ENCODE results near the gene C11orf98. TPM values are rescaled to one million over a fixed set of nuclear protein-coding genes. Genes with fewer than 3 reads are reported as not detected.
"Not testable (repeated sequence)": the region's sequence is repeated elsewhere in the genome, so short reads cannot be mapped to it uniquely, and the experiment has no call there.

The C11orf98 gene
- total RNA-seq, 1 experiment from 2014 or later, result 154 TPM

- TF ChIP-seq RELA (CRISPR knock-in tag; IDR thresholded peaks at IDR 0.05; ENCODE audit: borderline replicate concordance) (no peak), ZNF281 (CRISPR knock-in tag; IDR thresholded peaks at IDR 0.05) (no peak)
Measured at GRCh38 chr11:62656796-62657429, 8.1 kb downstream of the C11orf98 start (continued).

- ATAC-seq, result no peak
- peaks cover 8% of the 10 kb centered on the region for H3K4me1 Mint-ChIP-seq
- H3K27ac Mint-ChIP-seq, result 0 out of 2 replicates have a peak overlapping the region, but pooled peaks have one; percentile 49
- no peaks in the 10 kb centered on the region for H3K9me3 Mint-ChIP-seq
- H3K36me3 Mint-ChIP-seq, result peaks cover 11% of the 10 kb centered on the region
- no peak for DNase-seq (ENCODE audit: low spot score)
- H3K4me3 Mint-ChIP-seq, result peak overlapping the region; percentile 27; the same call in 1 of the 2 replicates
- no peak for TF ChIP-seq NFATC4 (CRISPR knock-in tag; IDR thresholded peaks at IDR 0.05)
- 0 out of 2 replicates have a peak, but pooled peaks have one; percentile 34 for TF ChIP-seq ZNF121 (CRISPR knock-in tag; IDR thresholded peaks at IDR 0.05)
- no peaks in the 10 kb centered on the region for H3K27me3 Mint-ChIP-seq (ENCODE audit: low read depth)
- POLR2A ChIA-PET, result no interaction called here
- CTCF ChIA-PET, result interaction anchor here (0.7 kb wide), 1 partner anchor 1005 kb away, joined by 7 read pairs; no protein-coding TSS in a partner anchor
Measured at GRCh38 chr11:62654297-62654696, 10.7 kb downstream of the C11orf98 start.

GRCh38 chr11:62652161-62653006 is 12.6 kb downstream of the C11orf98 start:
- Mint-ChIP-seq H3K27me3 (ENCODE audit: low read depth) (no peaks in the 10 kb centered on the region), H3K27ac (peak overlapping the region; percentile 69), H3K36me3 (peaks cover 19% of the 10 kb centered on the region), H3K9me3 (no peaks in the 10 kb centered on the region), H3K4me3 (peak overlapping the region; percentile 90), H3K4me1 (peaks cover 8% of the 10 kb centered on the region)
- TF ChIP-seq ZNF423 (CRISPR knock-in tag; IDR thresholded peaks at IDR 0.05) (no peak), USF1 (CRISPR knock-in tag; IDR thresholded peaks at IDR 0.05) (no peak), NFATC4 (CRISPR knock-in tag; IDR thresholded peaks at IDR 0.05) (no peak), PREB (CRISPR knock-in tag; IDR thresholded peaks at IDR 0.05; ENCODE audit: borderline replicate concordance) (0 out of 2 replicates have a peak, but pooled peaks have one; percentile 5), ZNF317 (CRISPR knock-in tag; IDR thresholded peaks at IDR 0.05; ENCODE audit: borderline replicate concordance, low read depth) (no peak), ZNF416 (CRISPR knock-in tag; IDR thresholded peaks at IDR 0.05) (no peak)
- DNase-seq (ENCODE audit: low spot score), result no peak
- CTCF ChIA-PET, result interaction anchor here (1.0 to 1.1 kb wide), 7 partner anchors 13 to 110 kb away, joined by 3 to 5 read pairs (median 3); partner anchors contain the start of genes C11orf98, CSKMT and TUT1
- no peak for ATAC-seq
- POLR2A ChIA-PET, result interaction anchor here (0.7 to 1.4 kb wide), 7 partner anchors 13 to 229 kb away, joined by 3 to 19 read pairs (median 6); partner anchors contain the start of genes B3GAT3, C11orf98, CSKMT and LBHD1

- H3K9me3 Mint-ChIP-seq; H3K27me3 Mint-ChIP-seq (ENCODE audit: low read depth); H3K4me3 Mint-ChIP-seq; DNase-seq (ENCODE audit: low spot score); ATAC-seq; H3K27ac Mint-ChIP-seq: not testable (repeated sequence)
- ChIA-PET CTCF (interaction anchor here (0.6 to 1.2 kb wide), 2 partner anchors 58 to 211 kb away, joined by 3 read pairs; no protein-coding TSS in a partner anchor), POLR2A (interaction anchor here (6.3 kb wide), 1 partner anchor 15 kb away, joined by 42 read pairs; the partner anchor contains the start of genes C11orf98 and CSKMT)
- peaks cover 14% of the 10 kb centered on the region for H3K4me1 Mint-ChIP-seq
- peaks cover 23% of the 10 kb centered on the region for H3K36me3 Mint-ChIP-seq
Measured at GRCh38 chr11:62650283-62650682, 14.7 kb downstream of the C11orf98 start.

Data from WTC11 (cell line).